GM23338 (cell line): ENCODE results near the gene SNX11. TPM values are rescaled to one million over a fixed set of nuclear protein-coding genes. Genes with fewer than 3 reads are reported as not detected.

Experiments
- ATAC-seq: fragments of 200-7000 bp; cut with Tn5 transposase; 3 replicates; pipeline ENCODE4 v1.9.1; 2020
- DNase-seq: peaks from one replicate; pipeline ENCODE4 v3.0.0-alpha.2; 2015; ENCODE audit warnings: low spot score
- H2AFZ ChIP-seq: fragments of 200-600 bp; sonication (generic); 2 replicates; pipeline ENCODE4 v1.8.0; 2016; ENCODE audit warnings: antibody characterized with exemption, mild to moderate bottlenecking, moderate library complexity
- H3F3A ChIP-seq: fragments of 200-600 bp; sonication (generic); replicated peaks from 2 replicates; pipeline ENCODE4 v1.8.0; 2017; ENCODE audit warnings: antibody characterized with exemption, mixed run types, low read depth
- H3K27ac ChIP-seq: fragments of 200-600 bp; sonication (generic); 2 replicates; pipeline ENCODE4 v1.6.1; 2016; ENCODE audit warnings: low read depth
- H3K27me3 ChIP-seq: fragments of 200-600 bp; sonication (generic); 2 replicates; pipeline ENCODE4 v1.8.0; 2016; ENCODE audit warnings: mild to moderate bottlenecking, mixed run types, moderate library complexity; ENCODE audit not compliant: insufficient read depth
- H3K36me3 ChIP-seq: fragments of 200-600 bp; sonication (generic); 2 replicates; pipeline ENCODE4 v1.8.0; 2016; ENCODE audit warnings: mild to moderate bottlenecking; ENCODE audit not compliant: insufficient read depth
- H3K4me1 ChIP-seq: fragments of 200-600 bp; sonication (generic); 2 replicates; pipeline ENCODE4 v1.8.0; 2016; ENCODE audit warnings: mild to moderate bottlenecking, moderate library complexity; ENCODE audit not compliant: insufficient read depth
- H3K4me2 ChIP-seq: fragments of 200-600 bp; sonication (generic); 2 replicates; pipeline ENCODE4 v1.7.1; 2017; ENCODE audit warnings: mixed run types
- H3K4me3 ChIP-seq: fragments of 200-600 bp; sonication (generic); 2 replicates; pipeline ENCODE4 v1.6.1; 2016; ENCODE audit warnings: mixed run types
- H3K79me2 ChIP-seq: fragments of 200-600 bp; sonication (generic); replicated peaks from 2 replicates; pipeline ENCODE4 v1.8.0; 2017; ENCODE audit warnings: mild to moderate bottlenecking; ENCODE audit not compliant: insufficient read depth
- H3K9me2 ChIP-seq: fragments of 200-600 bp; sonication (generic); 2 replicates; pipeline ENCODE4 v1.8.0; 2017; ENCODE audit not compliant: insufficient read depth
- H4K20me1 ChIP-seq: fragments of 200-600 bp; sonication (generic); replicated peaks from 2 replicates; pipeline ENCODE4 v1.8.0; 2017; ENCODE audit warnings: mild to moderate bottlenecking; ENCODE audit not compliant: insufficient read depth
- H3K27ac Mint-ChIP-seq: 2 replicates; pipeline ENCODE4 v1.8.0; 2020; ENCODE audit warnings: inconsistent platforms, mild to moderate bottlenecking, moderate library complexity, mixed read lengths
- H3K27me3 Mint-ChIP-seq: 3 replicates; pipeline ENCODE4 v1.8.0; 2022; ENCODE audit warnings: low read depth, mild to moderate bottlenecking, moderate library complexity, mixed read lengths, inconsistent platforms; ENCODE audit not compliant: insufficient read depth, poor library complexity
- H3K36me3 Mint-ChIP-seq: 3 replicates; pipeline ENCODE4 v1.8.0; 2021; ENCODE audit warnings: low read depth, mild to moderate bottlenecking, inconsistent platforms, moderate library complexity, mixed read lengths
- H3K4me1 Mint-ChIP-seq: 3 replicates; pipeline ENCODE4 v1.8.0; 2020; ENCODE audit warnings: mild to moderate bottlenecking, inconsistent platforms, mixed read lengths
- H3K4me3 Mint-ChIP-seq: 3 replicates; pipeline ENCODE4 v1.8.0; 2021; ENCODE audit warnings: moderate library complexity, mild to moderate bottlenecking, inconsistent platforms, mixed read lengths
- H3K9me3 Mint-ChIP-seq: 3 replicates; pipeline ENCODE4 v1.8.0; 2020; ENCODE audit warnings: moderate library complexity, mild to moderate bottlenecking, inconsistent platforms, mixed read lengths
- ETS1 ChIP-seq: IDR thresholded peaks from 2 replicates; pipeline ENCODE4 v1.6.1; 2016; ENCODE audit warnings: antibody characterized with exemption
- EZH2 ChIP-seq: fragments of 200-600 bp; sonication (generic); IDR thresholded peaks from one replicate; pipeline ENCODE4 v1.8.0; 2017; ENCODE audit warnings: antibody characterized with exemption, mild to moderate bottlenecking, low read depth; ENCODE audit not compliant: unreplicated experiment
- EZH2phosphoT487 ChIP-seq: fragments of 200-600 bp; sonication (generic); IDR thresholded peaks from one replicate; pipeline ENCODE4 v1.8.1; 2018; ENCODE audit warnings: antibody characterized with exemption; ENCODE audit not compliant: unreplicated experiment
- JUNB ChIP-seq: IDR thresholded peaks from one replicate; pipeline ENCODE4 v1.6.1; 2016; ENCODE audit warnings: antibody characterized with exemption; ENCODE audit not compliant: unreplicated experiment
- REST ChIP-seq: IDR thresholded peaks from one replicate; pipeline ENCODE4 v1.6.1; 2018; ENCODE audit warnings: antibody characterized with exemption; ENCODE audit not compliant: unreplicated experiment
- ZNF331 ChIP-seq: fragments of 250-450 bp; sonication (Bioruptor Pico); IDR thresholded peaks from 2 replicates; pipeline ENCODE4 v1.5.0; 2020; ENCODE audit warnings: low read depth, mild to moderate bottlenecking, moderate library complexity
- polyA plus RNA-seq: library from polyadenylated mRNA; unstranded; fragments of >200 nt; fragmentation: Nextera tagmentation; extraction: Ambion mirVana; gene quantifications from 2 replicates; pipeline ENCODE4 v1.2.1, GENCODE V29; 2016
- total RNA-seq: library from RNA; depleted of rRNA; stranded (reverse); fragments of >200 nt; shearing (Covaris generic); gene quantifications from 2 replicates; pipeline ENCODE4 v1.2.3, GENCODE V29; 2014

Gene SNX11
- total and polyA plus RNA-seq, 2 experiments from 2014 or later: 7.9 to 16.3 TPM

GRCh38 chr17:48123111-48123510, 15.5 kb downstream of the SNX11 start:
- 0 out of 2 replicates have a peak overlapping the region, but pooled peaks have one; percentile 7 for H3K27ac Mint-ChIP-seq

More at GRCh38 chr17:48123111-48123510, 15.5 kb downstream of the SNX11 start:
- Histone ChIP-seq H3K4me1 (no peaks in the 10 kb centered on the region; the same call in 1 of the 2 replicates), H2AFZ (no peak overlapping the region), H3K36me3 (peaks cover 2% of the 10 kb centered on the region), H3K4me3 (no peak overlapping the region), H3F3A (peaks cover 4% of the 10 kb centered on the region; the same call in 1 of the 2 replicates), H4K20me1 (0 out of 2 replicates have a peak, but pooled peaks cover 5% of the 10 kb centered on the region), H3K27me3 (no peaks in the 10 kb centered on the region), H3K9me2 (no peaks in the 10 kb centered on the region), H3K27ac (no peak overlapping the region), H3K4me2 (no peak overlapping the region), H3K79me2 (no peaks in the 10 kb centered on the region)
- DNase-seq (peak; percentile 62), ATAC-seq (peak; percentile 86)
- Mint-ChIP-seq H3K9me3 (no peaks in the 10 kb centered on the region), H3K36me3 (peaks cover 31% of the 10 kb centered on the region), H3K4me1 (peaks cover 3% of the 10 kb centered on the region), H3K4me3 (no peak overlapping the region), H3K27me3 (no peaks in the 10 kb centered on the region)
- no peak for TF ChIP-seq JUNB
- TF ChIP-seq REST: no peak
- TF ChIP-seq ZNF331 (CRISPR knock-in tag): no peak
- TF ChIP-seq EZH2phosphoT487: no peak
- TF ChIP-seq EZH2: no peak
- no peak for TF ChIP-seq ETS1
